Cardiac fibroblast (primary cell): Measurements from ENCODE around the gene MACROD2.

Source experiments
- DNase-seq, 2 donors: peaks; one replicate each; pipeline versions ENCODE4 v3.0.0 to v3.0.0-alpha.2; 2010; ENCODE audit warnings: low read depth in 2 of 2
- H3K4me3 ChIP-seq, 2 donors: replicated peaks in 1 of 2; 1 replicate in 1 of 2; 2 replicates in 1 of 2; pipeline ENCODE4 v1.5.1; 2011; ENCODE audit warnings: low read depth in 2 of 2, low read length in 2 of 2, mild to moderate bottlenecking in 2 of 2, moderate library complexity in 1 of 2
- CTCF ChIP-seq: IDR thresholded peaks from one replicate; pipeline ENCODE4 v1.5.1; 2011; ENCODE audit warnings: low read depth, mild to moderate bottlenecking, low read length, inconsistent platforms

The MACROD2 gene

GRCh38 chr20:14432597-14432996 is 437.3 kb downstream of the MACROD2 start:
- DNase-seq = no peak
- no peak for TF ChIP-seq CTCF
- no peak overlapping the region for H3K4me3 ChIP-seq

GRCh38 chr20:14434384-14435136 is 439.2 kb downstream of the MACROD2 start:
- peak in 1 of 2 donors; percentile 4 for DNase-seq
- no peak overlapping the region for H3K4me3 ChIP-seq
- no peak for TF ChIP-seq CTCF

GRCh38 chr20:14441201-14441600 is 445.9 kb downstream of the MACROD2 start:
- DNase-seq = peak; percentile 33 to 38
- no peak for TF ChIP-seq CTCF

GRCh38 chr20:14444106-14444505 is 448.8 kb downstream of the MACROD2 start:
- H3K4me3 ChIP-seq = no peak overlapping the region
- TF ChIP-seq CTCF = no peak
- peak in 1 of 2 donors; percentile 12 for DNase-seq

More at GRCh38 chr20:14441201-14441600, 445.9 kb downstream of the MACROD2 start:
- H3K4me3 ChIP-seq = no peak overlapping the region

GRCh38 chr20:14445310-14445709 is 450.0 kb downstream of the MACROD2 start:
- TF ChIP-seq CTCF = no peak
- DNase-seq = peak; percentile 12 to 21
- H3K4me3 ChIP-seq = no peak overlapping the region

- TF ChIP-seq CTCF = no peak
- H3K4me3 ChIP-seq = no peak overlapping the region
- no peak for DNase-seq
Observed at GRCh38 chr20:14445902-14446301, 450.6 kb downstream of the MACROD2 start.
